GM19463 (cell line): ENCODE data around the gene PIK3R2.

ENCODE experiments used
- ATAC-seq: cut with Tn5 transposase; IDR thresholded peaks from one replicate; pipeline ENCODE4 v1.9.1; 2021; ENCODE audit warnings: mild to moderate bottlenecking, moderate library complexity; ENCODE audit not compliant: unreplicated experiment

Gene PIK3R2

GRCh38 chr19:18122860-18123795 lies 29.8 kb upstream of the PIK3R2 start:
- no peak for ATAC-seq

DNA sequence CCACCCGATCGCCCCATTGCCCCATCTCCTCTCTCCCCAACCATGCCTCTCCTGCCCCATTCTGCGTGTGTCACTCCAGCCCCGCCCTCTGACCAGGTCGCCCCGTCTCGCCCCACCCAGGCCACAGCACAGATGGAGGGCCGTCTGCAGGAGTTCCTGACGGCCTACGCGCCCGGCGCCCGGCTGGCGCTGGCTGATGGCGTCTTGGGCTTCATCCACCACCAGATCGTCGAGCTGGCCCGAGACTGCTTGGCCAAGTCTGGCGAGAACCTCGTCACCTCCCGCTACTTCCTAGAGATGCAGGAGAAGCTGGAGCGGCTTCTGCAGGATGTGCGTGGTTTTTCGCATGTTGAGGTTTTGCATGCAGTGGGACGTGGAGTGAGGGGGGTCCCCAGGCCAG lies 29.1 kb upstream of the PIK3R2 start:
- no peak for ATAC-seq

- ATAC-seq, result no peak
These were observed 26.9 kb upstream of the PIK3R2 start for GRCh38 chr19:18126097-18126496.

DNA sequence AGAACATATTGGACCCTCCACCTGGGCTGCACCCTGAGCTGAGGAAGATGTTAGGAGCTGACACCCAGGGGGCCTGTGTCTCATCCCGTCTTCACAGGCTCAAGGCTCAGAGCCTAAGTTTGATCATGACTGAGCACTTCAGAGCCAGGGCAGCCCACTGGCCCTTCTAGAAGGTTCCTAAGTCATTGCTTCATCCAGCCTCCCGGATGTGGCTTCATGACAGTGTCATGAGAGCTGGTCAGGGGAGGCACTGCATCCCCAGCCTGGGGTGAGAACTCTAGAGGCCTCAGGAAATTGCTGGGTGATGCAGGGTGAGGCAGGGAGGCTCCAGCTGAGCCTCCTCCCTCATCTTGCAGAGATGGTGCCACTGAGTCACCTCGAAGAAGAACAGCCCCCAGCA lies 24.9 kb upstream of the PIK3R2 start:
- no peak for ATAC-seq

DNA sequence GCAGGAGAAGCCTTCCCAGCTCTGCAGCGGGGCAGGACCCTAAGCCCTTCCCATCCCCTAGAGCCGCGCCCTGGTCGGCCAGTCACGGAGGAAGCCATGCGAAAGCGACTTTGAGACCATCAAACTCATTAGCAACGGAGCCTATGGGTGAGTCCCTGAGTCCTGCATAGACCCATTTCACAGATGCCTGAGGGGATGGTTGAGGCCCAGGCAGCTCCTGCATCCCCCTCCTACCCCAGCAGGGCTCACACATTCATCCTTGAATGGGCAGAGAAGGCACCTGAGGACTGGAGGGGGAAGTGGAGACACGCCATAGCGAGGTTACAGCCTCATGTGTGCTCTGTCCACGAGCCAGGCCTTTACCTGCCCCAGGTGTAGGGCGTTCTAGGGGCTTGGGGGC lies 24.2 kb upstream of the PIK3R2 start:
- ATAC-seq, result no peak

DNA sequence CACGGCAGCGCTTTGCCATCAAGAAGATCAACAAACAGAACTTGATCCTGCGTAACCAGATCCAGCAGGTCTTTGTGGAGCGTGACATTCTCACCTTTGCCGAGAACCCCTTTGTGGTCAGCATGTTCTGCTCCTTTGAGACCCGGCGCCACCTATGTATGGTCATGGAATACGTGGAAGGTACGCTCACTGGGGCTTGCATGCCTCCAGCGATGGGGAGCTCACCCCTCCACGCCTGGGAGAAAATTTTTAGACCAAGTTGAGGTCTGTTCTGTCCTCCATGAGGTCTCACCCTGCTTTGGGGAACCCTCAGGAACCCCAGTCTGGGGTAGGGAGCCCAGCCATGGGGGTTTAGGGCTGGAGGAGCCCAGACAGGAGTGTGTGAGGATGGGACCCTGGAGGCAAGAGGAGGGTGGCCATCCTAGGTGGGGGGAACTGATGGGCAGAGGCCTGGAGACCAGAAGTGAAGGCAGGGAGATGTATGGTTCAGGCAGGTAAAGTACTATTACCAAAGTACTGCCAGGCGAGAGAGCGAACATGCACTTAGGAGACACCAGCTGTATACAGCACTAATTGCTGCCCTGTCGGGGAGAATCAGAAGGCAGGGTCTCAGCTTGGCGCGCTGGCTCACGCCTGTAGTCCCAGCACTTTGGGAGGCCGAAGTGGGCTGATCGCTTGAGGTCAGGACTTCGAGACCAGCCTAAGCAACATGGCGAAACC lies 22.3 kb upstream of the PIK3R2 start:
- ATAC-seq, result no peak

- no peak for ATAC-seq
These were observed 20.9 kb upstream of the PIK3R2 start for GRCh38 chr19:18131841-18132596.

DNA sequence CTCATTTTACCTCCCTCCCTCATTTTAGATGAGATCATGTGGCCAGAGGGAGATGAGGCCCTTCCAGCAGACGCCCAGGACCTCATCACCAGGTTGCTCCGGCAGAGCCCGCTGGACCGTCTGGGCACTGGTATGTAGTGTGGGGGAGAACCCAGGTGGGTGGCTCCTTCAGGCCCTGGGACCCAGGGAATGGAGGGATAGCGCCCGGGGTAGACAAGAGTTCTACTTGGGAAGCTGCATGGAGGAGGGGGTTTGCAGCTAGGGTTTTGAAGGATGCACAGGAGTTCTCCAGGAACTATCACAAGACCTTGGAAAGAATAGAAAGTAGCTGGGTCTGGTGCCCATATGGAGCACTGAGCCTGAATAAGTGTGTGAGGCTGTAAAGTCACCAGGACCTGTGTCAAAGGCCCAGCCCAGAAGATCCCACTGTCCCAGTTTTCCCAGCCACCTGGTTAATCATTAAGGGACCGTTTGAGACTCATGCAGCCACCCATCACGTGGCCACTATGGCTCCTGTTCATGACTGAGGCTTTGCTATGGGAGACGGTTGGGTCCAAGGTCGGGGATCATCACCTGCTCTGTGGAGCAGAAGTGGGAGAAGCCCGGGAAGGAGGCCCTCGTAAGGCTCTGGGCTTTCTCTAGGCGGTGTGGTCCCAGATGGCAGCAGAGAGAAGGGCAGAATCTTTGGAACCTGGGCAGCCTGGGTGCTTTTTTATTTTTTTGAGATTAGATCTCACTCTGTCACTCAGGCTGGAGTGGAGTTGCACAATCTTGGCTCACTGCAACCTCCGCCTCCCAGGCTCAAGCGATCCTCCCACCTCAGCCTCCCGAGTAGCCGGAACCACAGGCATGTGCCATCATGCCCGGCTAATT lies 17.0 kb upstream of the PIK3R2 start:
- ATAC-seq, result no peak

DNA sequence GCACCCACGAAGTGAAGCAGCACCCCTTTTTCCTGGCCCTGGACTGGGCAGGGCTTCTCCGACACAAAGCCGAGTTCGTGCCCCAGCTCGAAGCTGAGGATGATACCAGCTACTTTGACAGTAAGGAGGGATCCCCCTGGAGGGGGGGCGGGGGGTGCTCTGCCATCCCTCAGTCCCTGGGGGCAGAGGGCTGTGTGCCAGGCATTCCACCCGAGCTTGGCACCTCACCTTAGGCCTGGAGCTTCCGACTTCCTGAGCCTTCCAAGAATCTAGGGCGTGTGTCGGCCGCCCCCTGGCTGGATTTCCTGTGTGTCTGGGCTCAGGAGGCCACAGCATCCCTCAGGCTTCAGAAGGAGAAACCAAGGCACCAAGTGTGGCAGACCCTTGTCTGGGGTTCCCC lies 15.7 kb upstream of the PIK3R2 start:
- no peak for ATAC-seq

GRCh38 chr19:18137657-18138339 lies 15.2 kb upstream of the PIK3R2 start:
- no peak for ATAC-seq

DNA sequence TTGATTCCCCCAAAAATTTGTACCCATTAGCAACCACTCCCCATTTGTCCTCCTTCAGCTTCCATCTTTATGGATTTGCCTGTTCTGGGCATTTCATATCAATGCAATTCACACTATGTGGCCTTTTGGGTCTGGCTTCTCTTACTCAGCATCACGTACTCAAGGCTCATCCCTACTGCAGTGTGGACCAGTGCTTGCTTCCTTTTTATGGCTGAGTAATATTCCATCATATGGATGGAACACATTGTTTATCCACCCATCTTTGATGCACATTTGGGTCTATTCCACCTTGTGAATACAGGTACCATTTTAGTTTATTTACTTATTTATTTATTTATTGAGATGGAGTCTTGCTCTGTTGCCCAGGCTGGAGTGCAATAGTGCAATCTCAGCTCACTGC lies 12.5 kb upstream of the PIK3R2 start:
- no peak for ATAC-seq

DNA sequence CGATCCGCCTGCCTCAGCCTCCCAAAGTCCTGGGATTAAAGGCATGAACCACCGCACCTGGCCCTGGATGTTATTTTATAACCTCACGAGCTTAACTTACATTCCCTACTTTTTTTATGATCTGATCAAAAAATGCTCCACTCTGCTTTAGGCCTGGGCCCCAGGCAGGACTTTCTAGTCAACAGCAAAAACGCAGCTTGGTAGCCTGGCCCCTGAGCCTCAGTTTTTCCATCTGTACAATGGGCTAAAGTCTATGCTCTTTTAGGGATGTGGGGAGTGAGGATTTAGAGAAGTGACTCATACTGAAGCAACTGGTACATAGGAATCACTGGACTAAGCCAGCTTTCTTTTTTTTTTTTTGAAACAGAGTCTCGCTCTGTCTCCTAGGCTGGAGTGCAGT lies 11.9 kb upstream of the PIK3R2 start:
- no peak for ATAC-seq

GRCh38 chr19:18143902-18144301 lies 9.1 kb upstream of the PIK3R2 start:
- no peak for ATAC-seq

GRCh38 chr19:18144361-18144760 lies 8.6 kb upstream of the PIK3R2 start:
- no peak for ATAC-seq

DNA sequence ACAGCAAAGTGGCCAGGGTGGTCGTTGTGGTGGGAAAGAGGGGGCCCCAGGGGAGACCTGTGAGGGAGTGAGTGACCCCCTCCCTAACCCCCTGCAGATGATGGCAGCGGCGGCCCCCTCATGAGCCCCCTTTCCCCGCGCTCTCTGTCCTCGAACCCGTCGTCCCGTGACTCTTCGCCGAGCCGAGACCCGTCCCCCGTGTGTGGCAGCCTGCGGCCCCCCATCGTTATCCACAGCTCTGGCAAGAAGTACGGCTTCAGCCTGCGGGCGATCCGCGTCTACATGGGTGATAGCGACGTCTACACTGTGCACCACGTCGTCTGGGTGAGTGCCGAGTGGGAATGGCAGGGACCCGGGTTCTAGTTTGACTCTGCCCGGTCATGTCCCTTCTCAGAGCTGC lies 8.1 kb upstream of the PIK3R2 start:
- no peak for ATAC-seq

DNA sequence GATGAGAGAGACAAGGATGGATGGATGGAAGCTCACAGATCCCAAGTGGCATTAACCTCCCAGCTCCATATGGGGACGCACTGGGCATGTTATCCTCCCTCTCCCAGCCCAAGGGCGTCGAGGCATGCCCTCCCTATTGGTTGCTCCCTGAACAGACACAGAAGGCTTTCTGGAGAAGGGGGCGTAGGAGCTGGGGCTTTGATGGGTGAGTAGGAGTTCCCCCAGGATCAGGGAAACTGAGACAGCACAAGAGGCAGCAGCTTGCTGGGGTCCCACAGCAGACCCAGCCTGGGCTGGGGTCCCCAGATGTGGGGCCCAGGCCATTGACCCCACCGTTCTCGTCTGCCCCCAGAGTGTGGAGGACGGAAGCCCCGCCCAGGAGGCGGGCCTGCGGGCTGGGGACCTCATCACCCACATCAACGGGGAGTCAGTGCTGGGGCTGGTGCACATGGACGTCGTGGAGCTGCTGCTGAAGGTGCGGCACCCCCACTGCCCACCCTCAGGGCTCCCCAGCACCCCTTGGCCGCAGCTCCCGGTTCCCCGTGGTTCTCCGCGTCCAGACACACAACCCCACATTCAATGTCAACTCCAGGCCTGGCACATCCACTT lies 7.5 kb upstream of the PIK3R2 start:
- ATAC-seq, result no peak

GRCh38 chr19:18147396-18147795 lies 5.6 kb upstream of the PIK3R2 start:
- no peak for ATAC-seq

- no peak for ATAC-seq
These were observed 3.4 kb upstream of the PIK3R2 start for GRCh38 chr19:18149596-18149975.

GRCh38 chr19:18150776-18151624 lies 2.0 kb upstream of the PIK3R2 start:
- ATAC-seq, result no peak
